Astrocyte (in vitro differentiated cells and primary cell): ENCODE data around the gene ADGRD1. TPM values are rescaled to one million over a fixed set of nuclear protein-coding genes. Genes with fewer than 3 reads are reported as not detected.

Experiments
- DNase-seq: peaks from one replicate; pipeline ENCODE4 v3.0.0-alpha.2; 2010; ENCODE audit warnings: low read depth
- FAIRE-seq: peaks from 2 replicates; lab custom pipeline; 2011; peaks lifted over from hg19 to GRCh38; lab: Jason Lieb, UNC
- H2AFZ ChIP-seq: 2 replicates; pipeline ENCODE4 v1.6.0; 2012; ENCODE audit warnings: low read depth, low read length, inconsistent platforms
- H3K27ac ChIP-seq: 2 replicates; pipeline ENCODE4 v1.5.1; 2011; ENCODE audit warnings: low read depth, low read length, inconsistent platforms
- H3K27me3 ChIP-seq: 2 replicates; pipeline ENCODE4 v1.6.0; 2011; ENCODE audit warnings: low read length, inconsistent platforms; ENCODE audit not compliant: insufficient read depth
- H3K36me3 ChIP-seq: 2 replicates; pipeline ENCODE4 v1.5.1; 2011; ENCODE audit warnings: low read length, inconsistent platforms; ENCODE audit not compliant: insufficient read depth
- H3K4me1 ChIP-seq: 2 replicates; pipeline ENCODE4 v1.5.1; 2011; ENCODE audit warnings: low read length, inconsistent platforms; ENCODE audit not compliant: insufficient read depth
- H3K4me2 ChIP-seq: 2 replicates; pipeline ENCODE4 v1.6.0; 2012; ENCODE audit warnings: low read length, inconsistent platforms
- H3K4me3 ChIP-seq: 2 replicates; pipeline ENCODE4 v1.5.1; 2011; ENCODE audit warnings: low read depth, mild to moderate bottlenecking, low read length, inconsistent platforms; ENCODE audit not compliant: insufficient read depth
- H3K79me2 ChIP-seq: 2 replicates; pipeline ENCODE4 v1.6.0; 2012; ENCODE audit warnings: mild to moderate bottlenecking, low read length, inconsistent platforms; ENCODE audit not compliant: insufficient read depth
- H3K9ac ChIP-seq: 2 replicates; pipeline ENCODE4 v1.6.0; 2012; ENCODE audit warnings: mild to moderate bottlenecking, low read length, inconsistent platforms
- H3K9me3 ChIP-seq: 2 replicates; pipeline ENCODE4 v1.5.1; 2012; ENCODE audit warnings: low read depth, mild to moderate bottlenecking, low read length, inconsistent platforms; ENCODE audit not compliant: insufficient read depth
- H4K20me1 ChIP-seq: 2 replicates; pipeline ENCODE4 v1.6.0; 2012; ENCODE audit warnings: low read length, inconsistent platforms; ENCODE audit not compliant: insufficient read depth
- H3K27ac Mint-ChIP-seq: one replicate; pipeline ENCODE4 v1.8.0; 2021; ENCODE audit warnings: mild to moderate bottlenecking, mixed read lengths; ENCODE audit not compliant: unreplicated experiment
- H3K27me3 Mint-ChIP-seq: one replicate; pipeline ENCODE4 v1.8.0; 2021; ENCODE audit warnings: low read depth, mixed read lengths; ENCODE audit not compliant: unreplicated experiment
- H3K36me3 Mint-ChIP-seq: one replicate; pipeline ENCODE4 v1.8.0; 2021; ENCODE audit warnings: low read depth, mixed read lengths; ENCODE audit not compliant: unreplicated experiment
- H3K4me1 Mint-ChIP-seq: one replicate; pipeline ENCODE4 v1.8.0; 2021; ENCODE audit warnings: low read depth, mixed read lengths; ENCODE audit not compliant: unreplicated experiment
- H3K4me3 Mint-ChIP-seq: one replicate; pipeline ENCODE4 v1.8.0; 2021; ENCODE audit warnings: mild to moderate bottlenecking, moderate library complexity, mixed read lengths; ENCODE audit not compliant: unreplicated experiment
- H3K9me3 Mint-ChIP-seq: one replicate; pipeline ENCODE4 v1.8.0; 2021; ENCODE audit warnings: mild to moderate bottlenecking, mixed read lengths; ENCODE audit not compliant: unreplicated experiment
- EZH2 ChIP-seq: IDR thresholded peaks from 2 replicates; pipeline ENCODE4 v1.6.1; 2012; ENCODE audit warnings: mild to moderate bottlenecking, low read length, inconsistent platforms; ENCODE audit not compliant: insufficient read depth
- total RNA-seq: library from RNA; stranded (reverse); gene quantifications from 2 replicates; pipeline ENCODE4 v1.2.1, GENCODE V29; 2021
- TF ChIP-seq, protein P1 (sequence below): IDR thresholded peaks from 2 replicates; pipeline ENCODE4 v1.5.1; 2011; ENCODE audit warnings: low read depth, mild to moderate bottlenecking, inconsistent platforms, low read length, moderate library complexity; ENCODE audit not compliant: insufficient read depth

The ADGRD1 gene
- total RNA-seq, 1 donor from 2014 or later: 3.0 TPM

DNA sequence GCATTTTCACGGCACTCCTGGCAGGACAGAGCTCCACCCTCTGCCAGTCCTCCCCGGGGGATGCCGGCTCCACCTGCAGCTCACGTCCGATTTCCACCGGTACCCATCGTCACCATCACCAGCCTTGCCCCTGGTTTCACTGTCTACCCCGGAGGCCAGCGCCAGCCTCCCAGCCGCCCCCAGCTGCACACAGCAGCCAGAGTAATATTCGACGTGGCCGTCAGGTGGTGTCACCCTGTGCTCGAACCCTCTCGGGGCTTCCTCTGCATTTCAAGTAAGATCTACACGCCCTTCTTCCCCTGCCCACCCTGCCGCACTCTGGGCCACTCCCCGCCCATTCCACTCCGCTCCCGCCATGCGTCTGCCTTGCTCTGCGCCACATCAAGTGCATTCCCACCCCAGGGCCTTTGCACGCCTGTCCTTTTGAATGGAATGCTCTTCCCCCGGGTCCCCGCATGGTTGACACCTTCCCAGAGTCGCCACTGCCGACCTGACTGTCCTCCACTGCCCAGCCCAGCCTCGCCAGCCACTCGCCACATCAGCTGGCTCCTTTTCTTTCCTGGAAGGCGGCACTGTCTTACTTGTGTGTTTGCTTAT lies 80.3 kb downstream of the ADGRD1 start:
- Histone ChIP-seq H3K79me2 (no peaks in the 10 kb centered on the region), H3K27me3 (no peaks in the 10 kb centered on the region), H3K4me1 (no peaks in the 10 kb centered on the region), H3K9me3 (no peaks in the 10 kb centered on the region), H3K4me2 (no peak overlapping the region), H2AFZ (no peak overlapping the region), H3K36me3 (no peaks in the 10 kb centered on the region), H3K27ac (no peak overlapping the region), H3K9ac (no peak overlapping the region), H3K4me3 (no peak overlapping the region), H4K20me1 (no peaks in the 10 kb centered on the region)
- Mint-ChIP-seq H3K4me3 (no peak overlapping the region), H3K27me3 (peaks cover 13% of the 10 kb centered on the region), H3K4me1 (peaks cover 15% of the 10 kb centered on the region), H3K9me3 (peaks cover 3% of the 10 kb centered on the region), H3K27ac (no peak overlapping the region), H3K36me3 (no peaks in the 10 kb centered on the region)
- no peak for FAIRE-seq
- DNase-seq: no peak
- TF ChIP-seq, protein P1, sequence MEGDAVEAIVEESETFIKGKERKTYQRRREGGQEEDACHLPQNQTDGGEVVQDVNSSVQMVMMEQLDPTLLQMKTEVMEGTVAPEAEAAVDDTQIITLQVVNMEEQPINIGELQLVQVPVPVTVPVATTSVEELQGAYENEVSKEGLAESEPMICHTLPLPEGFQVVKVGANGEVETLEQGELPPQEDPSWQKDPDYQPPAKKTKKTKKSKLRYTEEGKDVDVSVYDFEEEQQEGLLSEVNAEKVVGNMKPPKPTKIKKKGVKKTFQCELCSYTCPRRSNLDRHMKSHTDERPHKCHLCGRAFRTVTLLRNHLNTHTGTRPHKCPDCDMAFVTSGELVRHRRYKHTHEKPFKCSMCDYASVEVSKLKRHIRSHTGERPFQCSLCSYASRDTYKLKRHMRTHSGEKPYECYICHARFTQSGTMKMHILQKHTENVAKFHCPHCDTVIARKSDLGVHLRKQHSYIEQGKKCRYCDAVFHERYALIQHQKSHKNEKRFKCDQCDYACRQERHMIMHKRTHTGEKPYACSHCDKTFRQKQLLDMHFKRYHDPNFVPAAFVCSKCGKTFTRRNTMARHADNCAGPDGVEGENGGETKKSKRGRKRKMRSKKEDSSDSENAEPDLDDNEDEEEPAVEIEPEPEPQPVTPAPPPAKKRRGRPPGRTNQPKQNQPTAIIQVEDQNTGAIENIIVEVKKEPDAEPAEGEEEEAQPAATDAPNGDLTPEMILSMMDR: no peak
- no peak for TF ChIP-seq EZH2

DNA sequence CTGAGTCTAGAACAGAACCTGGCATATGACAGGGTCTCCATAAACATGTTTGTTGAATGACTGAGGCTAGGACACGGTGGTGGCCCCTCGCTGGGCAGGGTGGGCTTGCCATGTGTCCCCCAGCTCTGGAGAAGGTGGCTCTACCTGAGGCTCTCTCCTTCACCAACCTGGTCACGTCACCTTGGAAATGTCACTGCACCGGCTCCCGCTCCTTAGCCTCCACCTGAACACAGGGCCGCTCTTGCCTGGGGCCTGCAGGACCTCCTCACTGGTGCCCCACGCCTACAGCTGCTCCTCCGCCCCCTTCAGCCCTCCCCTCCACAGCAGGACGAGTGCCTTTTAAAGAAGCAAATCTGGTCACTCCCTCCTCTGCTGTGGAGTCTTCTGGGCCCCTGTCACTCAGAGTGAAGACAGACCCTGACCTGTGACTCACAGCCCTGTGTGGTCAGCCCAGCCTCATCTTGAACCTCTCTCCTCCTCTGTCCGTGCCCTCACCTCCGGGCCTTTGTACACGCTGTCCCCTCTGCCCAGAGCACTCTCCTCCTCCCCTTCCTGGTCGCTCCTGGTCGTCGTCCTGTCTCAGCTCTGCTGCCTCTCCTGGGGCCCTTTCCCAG lies 81.0 kb downstream of the ADGRD1 start:
- H3K9me3 ChIP-seq: no peaks in the 10 kb centered on the region
- DNase-seq (no peak), FAIRE-seq (no peak)
- H3K9ac ChIP-seq: no peak overlapping the region
- no peak overlapping the region for H3K4me3 ChIP-seq
- no peak overlapping the region for H2AFZ ChIP-seq
- no peaks in the 10 kb centered on the region for H3K36me3 ChIP-seq
- no peak overlapping the region for H3K4me3 Mint-ChIP-seq
- no peaks in the 10 kb centered on the region for H4K20me1 ChIP-seq
- no peak overlapping the region for H3K27ac Mint-ChIP-seq
- H3K27me3 Mint-ChIP-seq: peaks cover 13% of the 10 kb centered on the region
- TF ChIP-seq, protein P1: no peak
- TF ChIP-seq EZH2: no peak
- H3K27me3 ChIP-seq: no peaks in the 10 kb centered on the region
- no peaks in the 10 kb centered on the region for H3K4me1 ChIP-seq
- H3K9me3 Mint-ChIP-seq: peaks cover 3% of the 10 kb centered on the region
- peaks cover 15% of the 10 kb centered on the region for H3K4me1 Mint-ChIP-seq
- H3K27ac ChIP-seq: no peak overlapping the region
- no peaks in the 10 kb centered on the region for H3K79me2 ChIP-seq
- H3K4me2 ChIP-seq: no peak overlapping the region
- H3K36me3 Mint-ChIP-seq: no peaks in the 10 kb centered on the region

DNA sequence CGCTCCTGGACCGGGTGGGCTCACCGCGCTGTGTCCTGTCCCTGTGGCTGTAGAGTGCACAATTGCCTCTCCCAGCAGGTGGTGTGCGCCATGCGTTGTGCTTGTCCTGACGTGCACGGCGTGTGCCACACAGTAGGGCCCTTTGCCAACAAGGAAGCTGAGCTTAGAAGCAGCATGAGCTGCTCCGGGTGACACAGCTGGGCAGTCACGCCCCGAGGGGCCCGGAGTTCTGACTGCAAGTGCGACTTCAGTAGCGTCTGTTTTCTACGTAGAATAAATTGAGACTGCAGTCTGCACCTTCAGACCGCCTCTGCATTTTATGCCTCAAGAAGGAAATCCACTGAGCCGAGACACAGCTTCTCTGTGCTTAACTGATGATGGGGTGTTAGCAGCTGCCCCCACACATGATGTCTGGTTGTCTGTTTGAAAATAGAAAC lies 81.6 kb downstream of the ADGRD1 start:
- Histone ChIP-seq H3K79me2 (no peaks in the 10 kb centered on the region), H3K4me3 (no peak overlapping the region), H3K4me1 (no peaks in the 10 kb centered on the region), H3K9me3 (no peaks in the 10 kb centered on the region), H3K27me3 (no peaks in the 10 kb centered on the region), H2AFZ (no peak overlapping the region), H3K4me2 (no peak overlapping the region), H3K9ac (no peak overlapping the region), H3K27ac (no peak overlapping the region), H3K36me3 (no peaks in the 10 kb centered on the region), H4K20me1 (no peaks in the 10 kb centered on the region)
- no peak for TF ChIP-seq EZH2
- Mint-ChIP-seq H3K27ac (no peak overlapping the region), H3K4me3 (no peak overlapping the region), H3K27me3 (peaks cover 18% of the 10 kb centered on the region), H3K4me1 (peaks cover 15% of the 10 kb centered on the region), H3K9me3 (peaks cover 3% of the 10 kb centered on the region), H3K36me3 (no peaks in the 10 kb centered on the region)
- no peak for FAIRE-seq
- no peak for DNase-seq
